ENCODE results near the gene HLA-DOB. TPM values are rescaled to one million over a fixed set of nuclear protein-coding genes. Genes with fewer than 3 reads are reported as not detected.

HLA-DOB gene
- total RNA-seq, 1 experiment from 2014 or later = 0.13 TPM

GRCh38 chr6:32843979-32844838 lies 27.4 kb upstream of the HLA-DOB start, which contains the start of gene PSMB8:
Gene PSMB8 (minus strand): TSS chr6:32844047. CDS start chr6:32843996, 51 bp downstream.
- DNase-seq (ENCODE audit: low read depth) = peak; percentile 90

GRCh38 chr6:32843331-32843978 lies 26.7 kb upstream of the HLA-DOB start:
- no peak for DNase-seq (ENCODE audit: low read depth)

GRCh38 chr6:32842690-32843089 lies 25.9 kb upstream of the HLA-DOB start:
- no peak for DNase-seq (ENCODE audit: low read depth)

- DNase-seq (ENCODE audit: low read depth) = no peak
Observed at GRCh38 chr6:32842021-32842650, 25.3 kb upstream of the HLA-DOB start.

- DNase-seq (ENCODE audit: low read depth) = no peak
Observed at GRCh38 chr6:32840604-32841246, 23.9 kb upstream of the HLA-DOB start.

GRCh38 chr6:32839356-32839755 lies 22.6 kb upstream of the HLA-DOB start:
- no peak for DNase-seq (ENCODE audit: low read depth)

GRCh38 chr6:32838114-32838958 lies 21.5 kb upstream of the HLA-DOB start, which contains the start of gene TAP2:
Gene TAP2 (minus strand): TSS chr6:32838739. CDS start chr6:32838233, 506 bp downstream.
- DNase-seq (ENCODE audit: low read depth) = peak; percentile 91

GRCh38 chr6:32837651-32838113 lies 20.9 kb upstream of the HLA-DOB start:
- peak; percentile 49 for DNase-seq (ENCODE audit: low read depth)

GRCh38 chr6:32836873-32837272 lies 20.1 kb upstream of the HLA-DOB start:
- DNase-seq (ENCODE audit: low read depth) = no peak

GRCh38 chr6:32835167-32835893 lies 18.5 kb upstream of the HLA-DOB start:
- DNase-seq (ENCODE audit: low read depth) = no peak

GRCh38 chr6:32833664-32834063 lies 16.9 kb upstream of the HLA-DOB start:
- no peak for DNase-seq (ENCODE audit: low read depth)

- DNase-seq (ENCODE audit: low read depth) = no peak
Observed at GRCh38 chr6:32832535-32832934, 15.7 kb upstream of the HLA-DOB start.

GRCh38 chr6:32830936-32831335 lies 14.1 kb upstream of the HLA-DOB start:
- DNase-seq (ENCODE audit: low read depth) = no peak

GRCh38 chr6:32830017-32830416 lies 13.2 kb upstream of the HLA-DOB start:
- DNase-seq (ENCODE audit: low read depth) = no peak

GRCh38 chr6:32829495-32829894 lies 12.7 kb upstream of the HLA-DOB start:
- no peak for DNase-seq (ENCODE audit: low read depth)

GRCh38 chr6:32827025-32827424 lies 10.2 kb upstream of the HLA-DOB start:
- DNase-seq (ENCODE audit: low read depth) = no peak

GRCh38 chr6:32825966-32826365 lies 9.2 kb upstream of the HLA-DOB start:
- peak; percentile 91 for DNase-seq (ENCODE audit: low read depth)

- DNase-seq (ENCODE audit: low read depth) = peak; percentile 89
Observed at GRCh38 chr6:32819729-32820128, 2.9 kb upstream of the HLA-DOB start.

- no peak for DNase-seq (ENCODE audit: low read depth)
Observed at GRCh38 chr6:32818867-32819266, 2.1 kb upstream of the HLA-DOB start.

GRCh38 chr6:32815996-32816395 lies 806 bp downstream of the HLA-DOB start:
- no peak for DNase-seq (ENCODE audit: low read depth)
